Heart right ventricle (tissue), 16 donors: Measurements from ENCODE around the gene LRMDA. TPM values are rescaled to one million over a fixed set of nuclear protein-coding genes. Genes with fewer than 3 reads are reported as not detected.

Experiments
- ATAC-seq, 8 donors: fragments of 200-7000 bp; cut with Tn5 transposase; one replicate each; pipeline ENCODE4 v1.9.1; 2020; ENCODE audit warnings: mild to moderate bottlenecking in 8 of 8, moderate library complexity in 8 of 8, moderate number of reproducible peaks in 1 of 8
- DNase-seq, 2 donors: peaks; one replicate each; pipeline ENCODE4 v3.0.0-alpha.2; 2020
- H3K27ac ChIP-seq, 10 donors: fragments of 200-600 bp; sonication (generic) in 2 of 10; one replicate each; pipeline versions ENCODE4 v1.5.0 to v1.8.0; 2020 to 2022; ENCODE audit warnings: mild to moderate bottlenecking in 3 of 10
- H3K27me3 ChIP-seq, 7 donors: fragments of 200-600 bp; one replicate each; pipeline ENCODE4 v1.8.0; 2021 to 2022; ENCODE audit warnings: mild to moderate bottlenecking in 2 of 7
- H3K36me3 ChIP-seq, 9 donors: fragments of 200-600 bp; sonication (generic) in 1 of 9; one replicate each; pipeline versions ENCODE4 v1.5.0 to v1.8.0; 2020 to 2022; ENCODE audit warnings: mild to moderate bottlenecking in 2 of 9
- H3K4me1 ChIP-seq, 9 donors: fragments of 200-600 bp; sonication (generic) in 1 of 9; one replicate each; pipeline versions ENCODE4 v1.5.0 to v1.8.0; 2020 to 2022; ENCODE audit warnings: mild to moderate bottlenecking in 4 of 9
- H3K4me3 ChIP-seq, 10 donors: fragments of 200-600 bp; sonication (generic) in 2 of 10; one replicate each; pipeline versions ENCODE4 v1.5.0 to v1.8.0; 2020 to 2022; ENCODE audit warnings: mild to moderate bottlenecking in 7 of 10, moderate library complexity in 2 of 10
- H3K9me3 ChIP-seq, 11 donors: fragments of 200-600 bp in 10 of 11; sonication (generic) in 2 of 11; one replicate each; pipeline versions ENCODE4 v1.5.0 to v1.8.0; 2013 to 2022; ENCODE audit warnings: mild to moderate bottlenecking in 2 of 11, control low read depth in 1 of 11, moderate library complexity in 1 of 11
- WGBS, 2 donors: extraction: QIAGEN DNeasy Blood & Tissue Kit; methylation state at CpG; one replicate each; pipeline ENCODE4 v1.1.7; 2013; ENCODE audit warnings: inconsistent platforms in 1 of 2; 5-methylcytosine and 5-hydroxymethylcytosine counted together
- intact Hi-C, 10 donors: fragments of 100-400 bp; cut with DNase I; formaldehyde crosslinking; loops; one replicate each; pipeline versions ENCODE4 v1.11.1 to v1.14.2; 2022
- polyA plus RNA-seq, 2 donors: library from polyadenylated mRNA; stranded (reverse); fragments of 200-250 nt; gene quantifications; one replicate each; pipeline ENCODE4 v1.2.3, GENCODE V29; 2013
- total RNA-seq, 10 donors: library from RNA; stranded (reverse); fragmentation: NEBNext Ultra II Directional in 3 of 10; extraction: Animal tissue kit (Norgen Biotek cat#: 25700) in 3 of 10; gene quantifications; one replicate each; pipeline versions ENCODE4 v1.2.1 to v1.2.4, GENCODE V29; 2021 to 2023
- TF ChIP-seq, protein P1 (sequence below), 9 donors: fragments of 200-600 bp; sonication (generic) in 2 of 9; IDR thresholded peaks; one replicate each; pipeline versions ENCODE4 v1.5.0 to v1.8.0; 2021 to 2022; ENCODE audit warnings: antibody characterized with exemption in 9 of 9, mild to moderate bottlenecking in 5 of 9, moderate library complexity in 1 of 9
- donor health status: Arrhythmogenic right ventricular cardiomyopathy.
- donor health status: ischemic (EF 13 %, LVEDD 7.1; RV severe dilation, severe dysfunction).
- donor health status: healthy with polysubstance abuse.
- donor health status: DM: no; HTN: yes; CAD: no.
- donor health status: DM: no; HTN: no; CAD: no.
- donor health status: ischemic (EF 25% LVEDD 6.9; RV normal size, moderate dysfunction).
- donor health status: ischemic (EF 25% LVEDD 5.7; RV mildly dilated, moderate dysfunction).
- donor health status: healthy.
- donor health status: DM: yes; HTN: yes; CAD: no.
- donor health status: Ischemic cardiomyopathy.
- donor health status: ischemic (EF 35%, LVEDD 5.7; RV mildly dilated, moderate dysfunction).
- donor health status: nonischemic (EF 11% LVEDD 7.7; RV severe dilation, severe dysfunction).
- donor health status: DM: yes; HTN: yes; CAD: no.
- donor health status: PGD.
- donor health status: ischemic (EF 29% LVEDD 5.4; RV normal size, mild dysfunction).
- donor health status: nonischemic (EF 23%, LVEDD 6.1; RV moderate dilation, normal function).

LRMDA gene
- total and polyA plus RNA-seq, 12 donors, result 4.0 to 59.8 (median 12.7) TPM

- ATAC-seq (peak in 7 of 8 donors; percentile 51 to 93 (median 74)), DNase-seq (peak; percentile 30 to 52)
- Histone ChIP-seq H3K27me3 (no peaks in the 10 kb centered on the region), H3K4me3 (no peak overlapping the region), H3K4me1 (peaks cover 0 to 30% (median 9%) of the 10 kb centered on the region in 9 donors), H3K27ac (peak overlapping the region in 8 of 10 donors; percentile 17 to 59 (median 46)), H3K36me3 (no peaks in the 10 kb centered on the region), H3K9me3 (no peaks in the 10 kb centered on the region)
- TF ChIP-seq, protein P1, sequence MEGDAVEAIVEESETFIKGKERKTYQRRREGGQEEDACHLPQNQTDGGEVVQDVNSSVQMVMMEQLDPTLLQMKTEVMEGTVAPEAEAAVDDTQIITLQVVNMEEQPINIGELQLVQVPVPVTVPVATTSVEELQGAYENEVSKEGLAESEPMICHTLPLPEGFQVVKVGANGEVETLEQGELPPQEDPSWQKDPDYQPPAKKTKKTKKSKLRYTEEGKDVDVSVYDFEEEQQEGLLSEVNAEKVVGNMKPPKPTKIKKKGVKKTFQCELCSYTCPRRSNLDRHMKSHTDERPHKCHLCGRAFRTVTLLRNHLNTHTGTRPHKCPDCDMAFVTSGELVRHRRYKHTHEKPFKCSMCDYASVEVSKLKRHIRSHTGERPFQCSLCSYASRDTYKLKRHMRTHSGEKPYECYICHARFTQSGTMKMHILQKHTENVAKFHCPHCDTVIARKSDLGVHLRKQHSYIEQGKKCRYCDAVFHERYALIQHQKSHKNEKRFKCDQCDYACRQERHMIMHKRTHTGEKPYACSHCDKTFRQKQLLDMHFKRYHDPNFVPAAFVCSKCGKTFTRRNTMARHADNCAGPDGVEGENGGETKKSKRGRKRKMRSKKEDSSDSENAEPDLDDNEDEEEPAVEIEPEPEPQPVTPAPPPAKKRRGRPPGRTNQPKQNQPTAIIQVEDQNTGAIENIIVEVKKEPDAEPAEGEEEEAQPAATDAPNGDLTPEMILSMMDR (IDR thresholded peaks at IDR 0.05), result no peak
- 77 to 80% methylated on average over 13 of the region's 13 CpGs for WGBS, 2 donors
- intact Hi-C loops, result no loop called here
Measured at GRCh38 chr10:76397181-76398042, 966.0 kb downstream of the LRMDA start.

DNA sequence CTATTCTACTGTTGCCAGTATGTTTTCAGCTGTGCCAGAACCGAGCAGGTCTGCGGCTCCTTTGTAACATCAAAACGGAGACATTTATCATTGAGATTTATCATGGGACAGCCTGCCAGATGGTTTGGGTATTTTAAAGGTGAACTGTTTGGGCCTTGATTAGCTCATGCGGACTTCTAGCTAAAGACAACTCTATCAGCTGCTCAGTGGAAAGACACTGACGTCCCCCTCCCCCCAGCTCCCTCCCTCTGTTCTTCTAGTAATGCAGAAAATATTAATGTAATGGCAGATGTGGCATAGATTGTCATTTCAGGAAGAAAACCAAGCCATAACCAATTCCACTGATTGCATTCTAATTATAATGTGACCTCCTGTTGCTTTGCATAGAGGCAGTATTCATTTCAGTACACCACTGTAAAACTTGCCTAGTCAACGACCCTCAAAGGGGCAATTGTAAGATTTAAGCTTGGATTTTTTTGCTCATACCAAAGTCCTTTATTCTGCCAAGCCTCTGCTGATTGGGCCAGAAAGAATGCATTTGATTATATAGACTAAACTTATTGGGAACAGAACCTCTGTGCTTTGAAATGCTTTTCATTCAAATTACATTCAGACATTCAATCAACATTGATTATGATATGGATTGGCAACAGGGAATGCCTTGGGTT lies 966.8 kb downstream of the LRMDA start:
- WGBS, 2 donors, result 50 to 51% methylated on average over 6 of the region's 6 CpGs
- no peaks in the 10 kb centered on the region for H3K36me3 ChIP-seq
- peak overlapping the region in 8 of 10 donors; percentile 17 to 59 (median 46) for H3K27ac ChIP-seq
- intact Hi-C loops, result no loop called here
- DNase-seq (no peak), ATAC-seq (peak in 4 of 8 donors; percentile 34 to 68 (median 54))
- no peak overlapping the region for H3K4me3 ChIP-seq
- no peaks in the 10 kb centered on the region for H3K9me3 ChIP-seq
- peaks cover 0 to 30% (median 9%) of the 10 kb centered on the region in 9 donors for H3K4me1 ChIP-seq
- TF ChIP-seq, protein P1 (IDR thresholded peaks at IDR 0.05), result no peak
- no peaks in the 10 kb centered on the region for H3K27me3 ChIP-seq

GRCh38 chr10:76399226-76399625 lies 967.8 kb downstream of the LRMDA start:
- H3K4me3 ChIP-seq, result no peak overlapping the region
- intact Hi-C loops, result no loop called here
- ATAC-seq, result no peak
- H3K27me3 ChIP-seq, result no peaks in the 10 kb centered on the region
- WGBS, 2 donors, result 88 to 94% methylated on average over 4 of the region's 4 CpGs
- TF ChIP-seq, protein P1 (IDR thresholded peaks at IDR 0.05), result no peak
- peaks cover 0 to 29% (median 12%) of the 10 kb centered on the region in 9 donors for H3K4me1 ChIP-seq
- DNase-seq, result no peak
- H3K36me3 ChIP-seq, result no peaks in the 10 kb centered on the region
- H3K27ac ChIP-seq, result no peak overlapping the region
- H3K9me3 ChIP-seq, result peaks cover 0 to 3% (median 0%) of the 10 kb centered on the region in 11 donors

- H3K4me3 ChIP-seq, result no peak overlapping the region
- H3K27me3 ChIP-seq, result no peaks in the 10 kb centered on the region
- no peak for ATAC-seq
- intact Hi-C loops, result no loop called here
- TF ChIP-seq, protein P1 (IDR thresholded peaks at IDR 0.05), result no peak
- no peaks in the 10 kb centered on the region for H3K36me3 ChIP-seq
- peaks cover 0 to 15% (median 5%) of the 10 kb centered on the region in 11 donors for H3K9me3 ChIP-seq
- WGBS, 2 donors, result 91 to 93% methylated on average over 3 of the region's 3 CpGs
- peaks cover 0 to 29% (median 19%) of the 10 kb centered on the region in 9 donors for H3K4me1 ChIP-seq
- H3K27ac ChIP-seq, result no peak overlapping the region
- no peak for DNase-seq
Measured at GRCh38 chr10:76401006-76401405, 969.6 kb downstream of the LRMDA start.
